PFSK-1 (cell line): ENCODE results near the gene AP2M1.

Source experiments
- FOXP2 ChIP-seq: optimal IDR thresholded peaks from 2 replicates; pipeline ENCODE3; 2011; ENCODE audit warnings: borderline replicate concordance, control low read depth, inconsistent platforms; ENCODE audit not compliant: insufficient read depth; ENCODE audit errors: extremely low read length, extremely low read depth
- POLR2AphosphoS5 ChIP-seq: IDR thresholded peaks from 2 replicates; pipeline ENCODE4 v1.6.1; 2012; ENCODE audit warnings: low read depth, mild to moderate bottlenecking, control low read depth, low read length, moderate library complexity
- SIN3A ChIP-seq: IDR thresholded peaks from 2 replicates; pipeline ENCODE4 v1.6.1; 2012; ENCODE audit warnings: mild to moderate bottlenecking, low read length, moderate library complexity, borderline replicate concordance; ENCODE audit not compliant: insufficient read depth
- TAF1 ChIP-seq: IDR thresholded peaks from 2 replicates; pipeline ENCODE4 v1.6.1; 2012; ENCODE audit warnings: low read length, control low read depth, borderline replicate concordance; ENCODE audit not compliant: insufficient read depth
- TF ChIP-seq, protein P1 (sequence below), 2 experiments: IDR thresholded peaks; 2 replicates each; pipeline versions ENCODE4 v1.6.1 to v1.8.0; 2011 to 2012; ENCODE audit warnings: low read depth in 2 of 2, low read length in 2 of 2, control low read depth in 1 of 2, inconsistent platforms in 1 of 2, mild to moderate bottlenecking in 1 of 2, moderate library complexity in 1 of 2; ENCODE audit not compliant: insufficient read depth in 1 of 2

The AP2M1 gene

DNA sequence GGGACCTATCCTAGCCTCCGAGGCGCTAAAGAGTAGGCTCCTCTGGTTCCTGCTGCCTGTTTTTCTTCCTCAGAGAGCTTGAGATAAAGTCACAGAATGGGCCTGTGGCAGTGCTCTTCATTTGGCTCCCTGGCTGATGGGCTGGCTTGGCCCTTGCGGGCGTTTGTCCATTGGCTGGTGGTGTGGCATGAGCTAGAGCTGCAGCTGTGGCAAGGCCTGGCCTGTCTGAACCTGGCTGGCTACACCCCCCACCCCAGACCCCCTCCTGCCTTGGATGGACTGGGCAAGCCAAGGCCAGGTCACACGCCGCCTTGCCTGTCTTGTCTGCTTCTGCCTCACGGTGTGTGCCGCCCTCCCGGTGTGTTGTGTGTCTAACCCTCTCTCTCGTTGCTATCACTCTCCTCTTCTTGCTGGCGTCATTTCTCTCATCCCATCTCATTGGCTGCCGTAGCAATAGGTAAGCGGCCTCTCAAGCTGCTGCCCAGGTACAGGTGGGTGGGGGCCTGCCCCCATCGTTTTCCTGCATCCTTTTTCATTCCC is 3.2 kb downstream of the AP2M1 start:
- TF ChIP-seq SIN3A = no peak
- no peak for TF ChIP-seq POLR2AphosphoS5
- no peak for TF ChIP-seq TAF1

GRCh38 chr3:184178521-184179138 is 4.0 kb downstream of the AP2M1 start:
- TF ChIP-seq TAF1 (no peak), POLR2AphosphoS5 (no peak), SIN3A (no peak), FOXP2 (no peak)
- TF ChIP-seq, protein P1, sequence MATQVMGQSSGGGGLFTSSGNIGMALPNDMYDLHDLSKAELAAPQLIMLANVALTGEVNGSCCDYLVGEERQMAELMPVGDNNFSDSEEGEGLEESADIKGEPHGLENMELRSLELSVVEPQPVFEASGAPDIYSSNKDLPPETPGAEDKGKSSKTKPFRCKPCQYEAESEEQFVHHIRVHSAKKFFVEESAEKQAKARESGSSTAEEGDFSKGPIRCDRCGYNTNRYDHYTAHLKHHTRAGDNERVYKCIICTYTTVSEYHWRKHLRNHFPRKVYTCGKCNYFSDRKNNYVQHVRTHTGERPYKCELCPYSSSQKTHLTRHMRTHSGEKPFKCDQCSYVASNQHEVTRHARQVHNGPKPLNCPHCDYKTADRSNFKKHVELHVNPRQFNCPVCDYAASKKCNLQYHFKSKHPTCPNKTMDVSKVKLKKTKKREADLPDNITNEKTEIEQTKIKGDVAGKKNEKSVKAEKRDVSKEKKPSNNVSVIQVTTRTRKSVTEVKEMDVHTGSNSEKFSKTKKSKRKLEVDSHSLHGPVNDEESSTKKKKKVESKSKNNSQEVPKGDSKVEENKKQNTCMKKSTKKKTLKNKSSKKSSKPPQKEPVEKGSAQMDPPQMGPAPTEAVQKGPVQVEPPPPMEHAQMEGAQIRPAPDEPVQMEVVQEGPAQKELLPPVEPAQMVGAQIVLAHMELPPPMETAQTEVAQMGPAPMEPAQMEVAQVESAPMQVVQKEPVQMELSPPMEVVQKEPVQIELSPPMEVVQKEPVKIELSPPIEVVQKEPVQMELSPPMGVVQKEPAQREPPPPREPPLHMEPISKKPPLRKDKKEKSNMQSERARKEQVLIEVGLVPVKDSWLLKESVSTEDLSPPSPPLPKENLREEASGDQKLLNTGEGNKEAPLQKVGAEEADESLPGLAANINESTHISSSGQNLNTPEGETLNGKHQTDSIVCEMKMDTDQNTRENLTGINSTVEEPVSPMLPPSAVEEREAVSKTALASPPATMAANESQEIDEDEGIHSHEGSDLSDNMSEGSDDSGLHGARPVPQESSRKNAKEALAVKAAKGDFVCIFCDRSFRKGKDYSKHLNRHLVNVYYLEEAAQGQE (IDR thresholded peaks at IDR 0.05; ENCODE audit: insufficient read depth in 1 of 2, low read depth in 2 of 2, low read length in 2 of 2) = no peak

DNA sequence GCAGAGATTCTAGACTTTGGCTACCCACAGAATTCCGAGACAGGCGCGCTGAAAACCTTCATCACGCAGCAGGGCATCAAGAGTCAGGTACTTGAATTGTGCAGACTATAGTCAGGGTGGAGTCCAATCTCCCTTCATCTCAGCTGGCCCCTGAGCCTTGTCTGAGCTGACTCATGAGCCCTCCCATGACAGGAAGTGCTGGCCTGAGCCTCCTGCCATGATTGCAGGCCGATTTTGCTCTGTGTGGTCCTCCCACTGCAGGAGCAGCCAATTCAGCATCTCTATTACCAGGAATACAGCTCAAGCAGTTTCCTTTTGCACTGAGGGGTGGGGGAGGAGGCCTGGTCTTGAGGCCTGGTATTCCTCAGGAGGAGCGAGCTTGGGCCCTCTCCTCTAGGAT is 5.5 kb downstream of the AP2M1 start:
- no peak for TF ChIP-seq TAF1
- no peak for TF ChIP-seq SIN3A
- no peak for TF ChIP-seq POLR2AphosphoS5
- no peak for TF ChIP-seq FOXP2
- TF ChIP-seq, protein P1 (IDR thresholded peaks at IDR 0.05; ENCODE audit: insufficient read depth in 1 of 2, low read depth in 2 of 2, low read length in 2 of 2) = no peak

- TF ChIP-seq, protein P1 (IDR thresholded peaks at IDR 0.05; ENCODE audit: insufficient read depth in 1 of 2, low read depth in 2 of 2, low read length in 2 of 2) = no peak
- no peak for TF ChIP-seq SIN3A
- TF ChIP-seq TAF1 = no peak
- no peak for TF ChIP-seq POLR2AphosphoS5
These were observed 6.9 kb downstream of the AP2M1 start for GRCh38 chr3:184181596-184181995.

GRCh38 chr3:184183679-184184078 is 9.0 kb downstream of the AP2M1 start:
- TF ChIP-seq POLR2AphosphoS5 = no peak
- TF ChIP-seq SIN3A = no peak
- no peak for TF ChIP-seq TAF1

GRCh38 chr3:184184546-184185230 is 10.0 kb downstream of the AP2M1 start:
- TF ChIP-seq, protein P1 (IDR thresholded peaks at IDR 0.05; ENCODE audit: insufficient read depth in 1 of 2, low read depth in 2 of 2, low read length in 2 of 2) = no peak
- TF ChIP-seq POLR2AphosphoS5 (no peak), TAF1 (no peak), SIN3A (no peak), FOXP2 (no peak)
